SK-N-SH (cell line): Measurements from ENCODE around the gene TEX101. TPM values are rescaled to one million over a fixed set of nuclear protein-coding genes. Genes with fewer than 3 reads are reported as not detected.

ENCODE experiments used
- CTCF ChIA-PET: fragments of 300-600, 350-600 bp; formaldehyde crosslinking; extraction: SDS; loops from one replicate; lab custom pipeline; 2021; lab: Yijun Ruan, JAX
- POLR2A ChIA-PET: fragments of 350-600 bp; sonication (Branson Sonifier 250); formaldehyde crosslinking; extraction: SDS; loops from one replicate; lab custom pipeline; 2020; ENCODE audit warnings: antibody characterized with exemption, inconsistent platforms; lab: Yijun Ruan, JAX
- DNase-seq: peaks from one replicate; pipeline ENCODE4 v3.0.0; 2012
- H2AFZ ChIP-seq: fragments of 200-600 bp; sonication (generic); 2 replicates; pipeline ENCODE4 v1.8.1; 2016; ENCODE audit warnings: antibody characterized with exemption, mild to moderate bottlenecking, low read depth
- H3F3A ChIP-seq: fragments of 200-600 bp; sonication (generic); replicated peaks from 2 replicates; pipeline ENCODE3; 2016; ENCODE audit warnings: antibody characterized with exemption, mild to moderate bottlenecking; ENCODE audit not compliant: insufficient read depth
- H3K27ac ChIP-seq, 2 experiments: fragments of 200-500 bp in 1 of 2; fragments of 200-600 bp in 1 of 2; sonication (Bioruptor generic) in 1 of 2; sonication (generic), shearing (Covaris generic) in 1 of 2; 2 replicates each; pipeline versions ENCODE4 v1.5.1 to v1.6.1; 2014 to 2016; ENCODE audit warnings: low read depth in 2 of 2, inconsistent platforms in 1 of 2, low read length in 1 of 2, mild to moderate bottlenecking in 1 of 2, mixed read lengths in 1 of 2
- H3K27me3 ChIP-seq: fragments of 200-600 bp; sonication (generic), shearing (Covaris generic); 2 replicates; pipeline ENCODE4 v1.6.1; 2016; ENCODE audit warnings: mixed run types; ENCODE audit not compliant: insufficient read depth
- H3K36me3 ChIP-seq, 2 experiments: fragments of 200-500 bp in 1 of 2; fragments of 200-600 bp in 1 of 2; sonication (Bioruptor generic) in 1 of 2; sonication (generic) in 1 of 2; replicated peaks in 1 of 2; 2 replicates each; pipeline versions ENCODE3 to v1.5.1; 2014 to 2016; ENCODE audit warnings: low read length in 1 of 2, mild to moderate bottlenecking in 1 of 2; ENCODE audit not compliant: insufficient read depth in 2 of 2, control insufficient read depth in 1 of 2
- H3K4me1 ChIP-seq, 2 experiments: fragments of 200-500 bp in 1 of 2; fragments of 200-600 bp in 1 of 2; sonication (Bioruptor generic) in 1 of 2; sonication (generic), shearing (Covaris generic) in 1 of 2; 2 replicates each; pipeline versions ENCODE4 v1.5.1 to v1.6.1; 2014 to 2016; ENCODE audit warnings: low read depth in 1 of 2, low read length in 1 of 2, mixed run types in 1 of 2; ENCODE audit not compliant: insufficient read depth in 2 of 2, control insufficient read depth in 1 of 2
- H3K4me2 ChIP-seq: fragments of 200-600 bp; sonication (generic), shearing (Covaris generic); 2 replicates; pipeline ENCODE4 v1.6.1; 2017; ENCODE audit warnings: mixed run types
- H3K4me3 ChIP-seq, 2 experiments: fragments of 200-500 bp in 1 of 2; fragments of 200-600 bp in 1 of 2; sonication (Bioruptor generic) in 1 of 2; sonication (generic), shearing (Covaris generic) in 1 of 2; 2 replicates each; pipeline versions ENCODE4 v1.5.1 to v1.8.1; 2014 to 2016; ENCODE audit warnings: low read depth in 2 of 2, inconsistent platforms in 1 of 2, low read length in 1 of 2, mild to moderate bottlenecking in 1 of 2, mixed read lengths in 1 of 2, moderate library complexity in 1 of 2
- H3K79me2 ChIP-seq: fragments of 200-600 bp; sonication (generic); 2 replicates; pipeline ENCODE4 v1.8.1; 2017; ENCODE audit warnings: mild to moderate bottlenecking; ENCODE audit not compliant: insufficient read depth
- H3K9ac ChIP-seq: fragments of 200-600 bp; sonication (generic); 2 replicates; pipeline ENCODE4 v1.6.1; 2017; ENCODE audit warnings: mixed run types
- H3K9me2 ChIP-seq: fragments of 200-600 bp; sonication (generic); 2 replicates; pipeline ENCODE4 v1.6.1; 2017; ENCODE audit warnings: mixed run types
- H3K9me3 ChIP-seq: fragments of 200-600 bp; sonication (generic); 2 replicates; pipeline ENCODE4 v1.6.1; 2017; ENCODE audit warnings: mixed run types, mild to moderate bottlenecking, moderate library complexity
- H4K20me1 ChIP-seq: fragments of 200-600 bp; sonication (generic); 2 replicates; pipeline ENCODE4 v1.6.1; 2017; ENCODE audit warnings: mild to moderate bottlenecking, mixed run types; ENCODE audit not compliant: insufficient read depth
- CHD2 ChIP-seq: fragments of 150-350 bp; IDR thresholded peaks from 2 replicates; pipeline ENCODE4 v1.6.1; 2018; ENCODE audit warnings: low read length; ENCODE audit not compliant: partially characterized antibody
- CTCF ChIP-seq: fragments of 200-600 bp; sonication (generic); IDR thresholded peaks from 2 replicates; pipeline ENCODE4 v1.6.1; 2017; ENCODE audit warnings: antibody characterized with exemption, mild to moderate bottlenecking, moderate library complexity
- EZH2phosphoT487 ChIP-seq: fragments of 200-600 bp; sonication (generic); IDR thresholded peaks from 2 replicates; pipeline ENCODE4 v1.6.1; 2017; ENCODE audit warnings: low read depth, mixed run types, mild to moderate bottlenecking, antibody characterized with exemption, moderate library complexity, borderline replicate concordance
- FOXJ3 ChIP-seq: sonication (generic); formaldehyde crosslinking; IDR thresholded peaks from 2 replicates; pipeline ENCODE4 v1.5.1; 2020; ENCODE audit warnings: mild to moderate bottlenecking, missing genetic modification reagents
- MEF2A ChIP-seq: IDR thresholded peaks from 2 replicates; pipeline ENCODE4 v1.4.0; 2012; ENCODE audit warnings: low read depth, borderline replicate concordance
- NFIC ChIP-seq: IDR thresholded peaks from 2 replicates; pipeline ENCODE4 v1.4.0; 2012; ENCODE audit warnings: borderline replicate concordance
- POLR2AphosphoS5 ChIP-seq: IDR thresholded peaks from 2 replicates; pipeline ENCODE4 v1.6.1; 2012; ENCODE audit warnings: low read depth, low read length
- RAD21 ChIP-seq: IDR thresholded peaks from 2 replicates; pipeline ENCODE4 v1.6.1; 2012; ENCODE audit warnings: mild to moderate bottlenecking, low read length
- RCOR1 ChIP-seq: fragments of 150-350 bp; IDR thresholded peaks from 2 replicates; pipeline ENCODE4 v1.6.1; 2017; ENCODE audit warnings: antibody characterized with exemption, low read length
- RFX5 ChIP-seq: IDR thresholded peaks from 2 replicates; pipeline ENCODE4 v1.6.1; 2012; ENCODE audit warnings: mild to moderate bottlenecking, improper control_type of control experiment, low read length
- RXRA ChIP-seq: IDR thresholded peaks from 2 replicates; pipeline ENCODE4 v1.4.0; 2012; ENCODE audit warnings: low read depth, mild to moderate bottlenecking, borderline replicate concordance
- SIN3A ChIP-seq: IDR thresholded peaks from 2 replicates; pipeline ENCODE4 v1.6.1; 2012; ENCODE audit warnings: low read depth, mild to moderate bottlenecking, low read length, moderate library complexity, borderline replicate concordance
- SMC3 ChIP-seq: IDR thresholded peaks from 2 replicates; pipeline ENCODE4 v1.6.1; 2012; ENCODE audit warnings: low read depth, low read length, improper control_type of control experiment
- TAF1 ChIP-seq: IDR thresholded peaks from 2 replicates; pipeline ENCODE4 v1.6.1; 2012; ENCODE audit warnings: low read depth, mild to moderate bottlenecking, low read length, moderate library complexity, borderline replicate concordance
- TCF12 ChIP-seq: IDR thresholded peaks from 2 replicates; pipeline ENCODE4 v1.4.0; 2012
- TEAD4 ChIP-seq: IDR thresholded peaks from 2 replicates; pipeline ENCODE4 v1.4.0; 2012; ENCODE audit warnings: mild to moderate bottlenecking, borderline replicate concordance; ENCODE audit not compliant: insufficient read depth
- ZBTB33 ChIP-seq: IDR thresholded peaks from 2 replicates; pipeline ENCODE4 v1.4.0; 2012; ENCODE audit warnings: low read depth, borderline replicate concordance
- WGBS: methylation state at CpG from one replicate; pipeline ENCODE4 v1.1.6; 2017; ENCODE audit warnings: low lambda C conversion rate; 5-methylcytosine and 5-hydroxymethylcytosine counted together
- polyA plus RNA-seq, 3 experiments: library from polyadenylated mRNA; depleted of rRNA; stranded (reverse); fragments of >200 nt; gene quantifications; 2 replicates each; pipeline ENCODE4 v1.2.3, GENCODE V29; 2012

The TEX101 gene
- polyA plus RNA-seq, 1 of the 3 experiments (the other 2 are of a cell fraction): 0.07 TPM

GRCh38 chr19:43437712-43438111 lies 23.0 kb downstream of the TEX101 start:
- Histone ChIP-seq H3K9me3 (no peaks in the 10 kb centered on the region), H3K79me2 (no peaks in the 10 kb centered on the region), H3K9me2 (no peaks in the 10 kb centered on the region), H3K27me3 (peaks cover 17% of the 10 kb centered on the region; the same call in 1 of the 2 replicates), H3K9ac (no peak overlapping the region), H3K27ac (no peak overlapping the region), H2AFZ (no peak overlapping the region), H3F3A (peaks cover 14% of the 10 kb centered on the region), H3K36me3 (no peaks in the 10 kb centered on the region), H3K4me2 (no peak overlapping the region), H4K20me1 (peaks cover 3% of the 10 kb centered on the region; the same call in 1 of the 2 replicates), H3K4me1 (peaks cover 0 to 7% of the 10 kb centered on the region in 2 experiments; a peak in 1 of 4 replicates), H3K4me3 (no peak overlapping the region)
- 67% methylated on average over 6 of the region's 6 CpGs for WGBS
- POLR2A ChIA-PET: no interaction called here
- no peak for DNase-seq
- TF ChIP-seq RCOR1: no peak
- no peak for TF ChIP-seq RXRA
- TF ChIP-seq SMC3: no peak
- TF ChIP-seq POLR2AphosphoS5: no peak
- no peak for TF ChIP-seq FOXJ3
- no peak for TF ChIP-seq ZBTB33
- TF ChIP-seq MEF2A: no peak
- no peak for TF ChIP-seq EZH2phosphoT487
- TF ChIP-seq TCF12: no peak
- no peak for TF ChIP-seq CHD2
- no peak for TF ChIP-seq RFX5
- TF ChIP-seq CTCF: no peak
- TF ChIP-seq NFIC: no peak
- no peak for TF ChIP-seq TAF1
- no peak for TF ChIP-seq TEAD4
- TF ChIP-seq RAD21: no peak
- TF ChIP-seq SIN3A: no peak
- CTCF ChIA-PET: interaction anchor here (19.6 kb wide), 1 partner anchor 87 kb away, joined by 632 read pairs; the partner anchor contains the start of genes ETHE1 and ZNF575
